Fibroblast of lung (primary cell): ENCODE measurements around the gene KNTC1. TPM values are rescaled to one million over a fixed set of nuclear protein-coding genes. Genes with fewer than 3 reads are reported as not detected.
A peak's percentile ranks its signal among the peaks of the same experiment; 100 is the strongest.

Experiments
- DNase-seq, 2 donors: peaks; one replicate each; pipeline versions ENCODE4 v3.0.0 to v3.0.0-alpha.2; 2010; ENCODE audit warnings: low read depth in 2 of 2
- H2AFZ ChIP-seq: 2 replicates; pipeline ENCODE4 v1.5.1; 2012; ENCODE audit warnings: low read length, control low read depth, inconsistent platforms
- H3K27ac ChIP-seq: 2 replicates; pipeline ENCODE4 v1.5.1; 2011; ENCODE audit warnings: low read length, control low read depth; ENCODE audit not compliant: insufficient read depth
- H3K27me3 ChIP-seq: 2 replicates; pipeline ENCODE4 v1.5.1; 2011; ENCODE audit warnings: mild to moderate bottlenecking, low read length; ENCODE audit not compliant: control insufficient read depth, insufficient read depth
- H3K36me3 ChIP-seq: 2 replicates; pipeline ENCODE4 v1.5.1; 2011; ENCODE audit warnings: low read length; ENCODE audit not compliant: control insufficient read depth, insufficient read depth
- H3K4me1 ChIP-seq: 2 replicates; pipeline ENCODE4 v1.5.1; 2011; ENCODE audit warnings: low read length; ENCODE audit not compliant: control insufficient read depth, insufficient read depth; ENCODE audit errors: extremely low read depth
- H3K4me2 ChIP-seq: 2 replicates; pipeline ENCODE4 v1.5.1; 2011; ENCODE audit warnings: low read length, control low read depth; ENCODE audit not compliant: insufficient read depth; ENCODE audit errors: extremely low read depth
- H3K4me3 ChIP-seq, 4 experiments: fragments of 200-600 bp in 1 of 4; sonication (generic) in 1 of 4; replicated peaks in 1 of 4; 2 replicates each; pipeline ENCODE4 v1.5.1; 2011 to 2016; ENCODE audit warnings: low read length in 4 of 4, low read depth in 3 of 4, mild to moderate bottlenecking in 3 of 4, control low read depth in 2 of 4, inconsistent platforms in 1 of 4, mixed read lengths in 1 of 4; ENCODE audit not compliant: insufficient read depth in 1 of 4; ENCODE audit errors: control extremely low read depth in 1 of 4
- H3K79me2 ChIP-seq: 2 replicates; pipeline ENCODE4 v1.5.1; 2012; ENCODE audit warnings: mild to moderate bottlenecking, low read length, inconsistent platforms; ENCODE audit not compliant: control insufficient read depth, insufficient read depth
- H3K9ac ChIP-seq: 2 replicates; pipeline ENCODE4 v1.5.1; 2011; ENCODE audit warnings: mild to moderate bottlenecking, low read length, control low read depth; ENCODE audit not compliant: insufficient read depth
- H3K9me3 ChIP-seq: 2 replicates; pipeline ENCODE4 v1.5.1; 2012; ENCODE audit warnings: low read depth, low read length; ENCODE audit not compliant: control insufficient read depth, insufficient read depth
- H4K20me1 ChIP-seq: 2 replicates; pipeline ENCODE4 v1.5.1; 2011; ENCODE audit warnings: low read length; ENCODE audit not compliant: control insufficient read depth, insufficient read depth; ENCODE audit errors: extremely low read depth
- EZH2 ChIP-seq: IDR thresholded peaks from 2 replicates; pipeline ENCODE4 v1.5.1; 2012; ENCODE audit warnings: low read length, control low read depth, mild to moderate bottlenecking; ENCODE audit errors: missing control alignments
- polyA plus RNA-seq, 2 donors: library from polyadenylated mRNA; depleted of rRNA in 1 of 2; stranded (reverse) in 1 of 2; unstranded in 1 of 2; fragments of >200 nt; gene quantifications; 2 replicates each; pipeline ENCODE4 v1.2.1, GENCODE V29; 2011 to 2012; ENCODE audit warnings: missing spikeins in 1 of 2
- total RNA-seq: library from RNA; depleted of rRNA; stranded (reverse); fragments of >200 nt; gene quantifications from 2 replicates; pipeline ENCODE4 v1.2.1, GENCODE V29; 2014
- TF ChIP-seq, protein P1 (sequence below), 2 donors: IDR thresholded peaks in 1 of 2; conservative IDR thresholded peaks in 1 of 2; 1 replicate in 1 of 2; 2 replicates in 1 of 2; pipeline ENCODE4 v1.5.1; 2011 to 2012; ENCODE audit warnings: low read length in 2 of 2, control low read depth in 1 of 2, inconsistent platforms in 1 of 2, low read depth in 1 of 2, mild to moderate bottlenecking in 1 of 2

The KNTC1 gene
- total and polyA plus RNA-seq, 2 donors (not counting 1 experiment from before 2014, with no cell fraction given) = 11.0 to 14.4 TPM

DNA sequence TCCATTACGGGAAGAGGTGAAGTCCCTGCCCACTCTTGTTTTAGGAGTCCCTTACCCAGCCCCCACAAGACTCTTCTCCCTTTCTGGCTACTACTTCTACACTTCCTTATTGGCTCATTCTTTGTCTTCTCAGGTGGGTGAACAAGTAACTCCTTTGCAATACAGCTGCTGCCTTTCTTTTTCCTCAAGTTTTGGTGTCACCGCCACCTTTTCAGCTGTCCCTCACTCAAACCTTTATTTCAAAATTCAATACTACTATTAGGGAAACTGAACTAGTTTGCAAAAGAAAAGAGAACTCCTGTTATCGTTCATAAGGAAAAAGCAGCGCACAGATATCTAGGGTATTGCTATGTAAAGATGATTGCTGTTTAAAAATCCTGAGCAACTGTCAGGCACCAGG is 6.4 kb upstream of the KNTC1 start:
- no peak for DNase-seq
- Histone ChIP-seq H3K9ac (no peak overlapping the region), H3K36me3 (peaks cover 23% of the 10 kb centered on the region), H3K27ac (no peak overlapping the region), H3K9me3 (no peaks in the 10 kb centered on the region), H3K4me2 (no peak overlapping the region), H2AFZ (no peak overlapping the region), H3K79me2 (peaks cover 90% of the 10 kb centered on the region), H3K27me3 (no peaks in the 10 kb centered on the region), H3K4me3 (no peak overlapping the region), H3K4me1 (peaks cover 5% of the 10 kb centered on the region), H4K20me1 (peaks cover 18% of the 10 kb centered on the region)
- TF ChIP-seq, protein P1, sequence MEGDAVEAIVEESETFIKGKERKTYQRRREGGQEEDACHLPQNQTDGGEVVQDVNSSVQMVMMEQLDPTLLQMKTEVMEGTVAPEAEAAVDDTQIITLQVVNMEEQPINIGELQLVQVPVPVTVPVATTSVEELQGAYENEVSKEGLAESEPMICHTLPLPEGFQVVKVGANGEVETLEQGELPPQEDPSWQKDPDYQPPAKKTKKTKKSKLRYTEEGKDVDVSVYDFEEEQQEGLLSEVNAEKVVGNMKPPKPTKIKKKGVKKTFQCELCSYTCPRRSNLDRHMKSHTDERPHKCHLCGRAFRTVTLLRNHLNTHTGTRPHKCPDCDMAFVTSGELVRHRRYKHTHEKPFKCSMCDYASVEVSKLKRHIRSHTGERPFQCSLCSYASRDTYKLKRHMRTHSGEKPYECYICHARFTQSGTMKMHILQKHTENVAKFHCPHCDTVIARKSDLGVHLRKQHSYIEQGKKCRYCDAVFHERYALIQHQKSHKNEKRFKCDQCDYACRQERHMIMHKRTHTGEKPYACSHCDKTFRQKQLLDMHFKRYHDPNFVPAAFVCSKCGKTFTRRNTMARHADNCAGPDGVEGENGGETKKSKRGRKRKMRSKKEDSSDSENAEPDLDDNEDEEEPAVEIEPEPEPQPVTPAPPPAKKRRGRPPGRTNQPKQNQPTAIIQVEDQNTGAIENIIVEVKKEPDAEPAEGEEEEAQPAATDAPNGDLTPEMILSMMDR (conservative IDR thresholded peaks at IDR 0.05 in 1 of 2, IDR thresholded peaks at IDR 0.05 in 1 of 2; ENCODE audit: low read depth in 1 of 2, low read length in 2 of 2) = no peak
- no peak for TF ChIP-seq EZH2

DNA sequence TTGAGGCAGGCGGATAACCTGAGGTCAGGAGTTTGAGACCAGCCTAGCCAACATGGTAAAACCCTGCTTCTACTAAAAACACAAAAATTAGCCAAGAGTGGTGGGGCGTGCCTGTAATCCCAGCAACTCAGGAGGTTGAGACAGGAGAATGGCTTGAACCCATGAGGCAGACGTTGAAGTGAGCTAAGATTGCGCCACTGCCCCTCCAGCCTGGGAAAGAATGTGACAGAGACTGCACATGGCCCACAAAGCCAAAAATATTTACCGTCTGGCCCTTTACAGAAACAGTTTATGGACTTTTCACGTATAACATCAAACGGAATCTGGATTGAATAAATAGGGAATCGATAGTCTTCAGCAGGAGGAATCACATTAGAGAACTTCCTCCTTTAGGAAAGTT is 3.8 kb upstream of the KNTC1 start:
- no peaks in the 10 kb centered on the region for H3K9me3 ChIP-seq
- H3K4me1 ChIP-seq = peaks cover 7% of the 10 kb centered on the region
- no peak overlapping the region for H3K9ac ChIP-seq
- peaks cover 88% of the 10 kb centered on the region for H3K79me2 ChIP-seq
- peak overlapping the region; percentile 26 for H3K27ac ChIP-seq
- peak overlapping the region; percentile 65 to 99 (median 78) for H3K4me3 ChIP-seq
- peaks cover 16% of the 10 kb centered on the region for H3K36me3 ChIP-seq
- DNase-seq = peak; percentile 66 to 68
- TF ChIP-seq EZH2 = no peak
- TF ChIP-seq, protein P1 (conservative IDR thresholded peaks at IDR 0.05 in 1 of 2, IDR thresholded peaks at IDR 0.05 in 1 of 2; ENCODE audit: low read depth in 1 of 2, low read length in 2 of 2) = no peak
- peaks cover 18% of the 10 kb centered on the region for H4K20me1 ChIP-seq
- no peak overlapping the region for H2AFZ ChIP-seq
- peak overlapping the region; percentile 95 for H3K4me2 ChIP-seq
- H3K27me3 ChIP-seq = no peaks in the 10 kb centered on the region

DNA sequence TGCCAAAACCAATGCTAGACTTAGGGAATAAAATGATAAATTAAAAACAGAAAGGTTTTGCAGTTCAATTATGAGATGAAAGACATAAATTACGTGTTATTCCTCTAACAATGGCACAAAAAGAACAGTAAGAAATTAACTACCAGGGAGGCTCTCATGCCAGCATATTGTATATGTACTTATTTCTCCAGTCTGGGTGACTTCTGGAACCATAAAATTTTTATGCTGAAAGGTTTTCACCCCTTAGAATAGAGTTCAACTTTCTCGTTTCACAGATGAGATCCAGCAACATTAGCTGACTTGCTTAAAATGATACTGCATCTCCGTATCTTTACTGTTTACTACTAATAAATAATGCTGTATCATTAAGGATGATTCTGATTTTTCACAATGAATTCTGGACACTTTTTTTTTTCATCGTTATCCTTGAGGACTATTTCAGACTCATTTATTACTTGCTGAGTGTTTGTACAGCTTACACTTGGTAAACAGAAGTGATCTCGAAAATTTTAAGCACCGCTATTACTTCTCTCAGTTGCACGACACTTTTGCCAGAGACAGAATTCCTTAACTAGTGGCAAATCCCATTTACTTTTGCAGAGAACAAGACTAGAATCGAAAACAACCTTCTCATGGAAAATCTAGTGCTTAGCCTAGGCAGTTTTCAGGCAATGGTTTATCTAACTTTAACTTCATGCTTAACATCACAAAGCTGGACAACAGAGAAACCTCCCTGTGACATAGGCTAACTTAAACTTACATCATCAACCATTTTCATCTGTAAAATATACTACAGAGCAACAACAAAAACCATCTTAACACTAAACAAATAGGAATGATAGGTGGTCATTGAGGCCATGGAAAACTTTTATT is 3.0 kb upstream of the KNTC1 start:
- Histone ChIP-seq H3K27me3 (no peaks in the 10 kb centered on the region), H3K9me3 (no peaks in the 10 kb centered on the region), H3K36me3 (peaks cover 12% of the 10 kb centered on the region), H2AFZ (no peak overlapping the region), H3K79me2 (peaks cover 91% of the 10 kb centered on the region), H3K9ac (no peak overlapping the region), H4K20me1 (peaks cover 18% of the 10 kb centered on the region), H3K4me3 (peak overlapping the region; percentile 65 to 99 (median 78)), H3K4me2 (peak overlapping the region; percentile 95), H3K27ac (peak overlapping the region; percentile 99), H3K4me1 (peaks cover 5% of the 10 kb centered on the region)
- no peak for DNase-seq
- no peak for TF ChIP-seq EZH2
- TF ChIP-seq, protein P1 (conservative IDR thresholded peaks at IDR 0.05 in 1 of 2, IDR thresholded peaks at IDR 0.05 in 1 of 2; ENCODE audit: low read depth in 1 of 2, low read length in 2 of 2) = no peak
